ENCODE data around the gene GNAL.

- TF ChIP-seq CTCF (IDR thresholded peaks at IDR 0.05; ENCODE audit: insufficient read depth, low read length, poor library complexity, severe bottlenecking), result no peak
- TF ChIP-seq EZH2phosphoT487 (conservative IDR thresholded peaks at IDR 0.05; ENCODE audit: low read length), result no peak
Observed at GRCh38 chr18:11808001-11808855, 119.2 kb downstream of the GNAL start.
